CD4-positive, alpha-beta T cell treated with Interleukin-6 at 100 ng/mL for 8 hours (primary cell): ENCODE results near the gene GJC2.

Experiments
- DNase-seq: peaks from one replicate; pipeline ENCODE4 v3.0.0-alpha.2; 2020; ENCODE audit warnings: mixed read lengths, low spot score

GJC2 gene

GRCh38 chr1:228194921-228195812, 45.4 kb downstream of the GJC2 start:
- DNase-seq = no peak

DNA sequence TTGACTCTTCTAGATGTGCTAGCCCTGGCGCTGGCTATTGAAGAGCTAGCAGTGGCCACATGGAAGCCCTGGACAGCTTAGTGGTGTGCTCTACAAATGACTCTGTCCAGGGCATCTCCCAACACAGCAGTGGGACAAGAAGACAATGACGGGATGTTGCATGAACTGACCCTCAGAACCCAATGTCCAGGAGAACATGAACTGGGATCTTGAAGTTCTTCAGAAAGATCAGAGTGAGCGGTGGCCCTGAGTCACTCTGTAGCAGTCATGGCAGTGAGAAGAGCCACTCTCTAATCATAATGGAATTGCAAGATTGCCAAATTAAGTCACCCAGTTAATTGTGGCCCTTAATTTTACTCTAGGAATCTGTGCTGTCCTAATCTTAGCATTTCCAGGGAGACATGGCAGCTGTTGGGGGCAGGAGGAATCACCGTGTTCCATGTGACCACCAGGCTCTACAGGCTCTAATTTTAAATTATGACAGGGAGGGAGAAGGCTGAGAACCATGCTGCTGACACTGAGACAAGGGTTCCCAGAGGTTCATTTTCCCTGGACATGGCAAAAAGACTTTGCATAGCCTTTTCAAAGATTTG, 47.9 kb downstream of the GJC2 start:
- DNase-seq = no peak

- DNase-seq = no peak
Observed at GRCh38 chr1:228198977-228199590, 49.4 kb downstream of the GJC2 start.

DNA sequence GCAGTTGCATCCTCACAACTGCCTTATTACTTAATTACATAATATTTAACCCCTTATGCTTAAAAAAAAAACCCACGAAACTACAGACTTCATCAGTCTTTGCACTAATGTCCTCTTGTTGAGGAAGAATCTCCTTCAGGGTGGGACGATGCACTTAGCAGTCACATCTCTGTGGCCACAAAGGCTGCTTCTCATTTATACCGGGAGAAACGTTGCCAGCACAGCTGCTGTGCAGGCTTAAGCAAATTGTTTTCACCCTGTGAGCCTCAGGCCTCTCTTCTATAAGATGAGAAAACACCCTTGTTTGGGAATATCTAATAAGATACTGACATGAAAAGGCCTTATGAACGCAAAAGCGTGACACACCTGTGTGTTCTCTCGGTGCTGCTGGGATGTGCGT, 55.2 kb downstream of the GJC2 start:
- no peak for DNase-seq

DNA sequence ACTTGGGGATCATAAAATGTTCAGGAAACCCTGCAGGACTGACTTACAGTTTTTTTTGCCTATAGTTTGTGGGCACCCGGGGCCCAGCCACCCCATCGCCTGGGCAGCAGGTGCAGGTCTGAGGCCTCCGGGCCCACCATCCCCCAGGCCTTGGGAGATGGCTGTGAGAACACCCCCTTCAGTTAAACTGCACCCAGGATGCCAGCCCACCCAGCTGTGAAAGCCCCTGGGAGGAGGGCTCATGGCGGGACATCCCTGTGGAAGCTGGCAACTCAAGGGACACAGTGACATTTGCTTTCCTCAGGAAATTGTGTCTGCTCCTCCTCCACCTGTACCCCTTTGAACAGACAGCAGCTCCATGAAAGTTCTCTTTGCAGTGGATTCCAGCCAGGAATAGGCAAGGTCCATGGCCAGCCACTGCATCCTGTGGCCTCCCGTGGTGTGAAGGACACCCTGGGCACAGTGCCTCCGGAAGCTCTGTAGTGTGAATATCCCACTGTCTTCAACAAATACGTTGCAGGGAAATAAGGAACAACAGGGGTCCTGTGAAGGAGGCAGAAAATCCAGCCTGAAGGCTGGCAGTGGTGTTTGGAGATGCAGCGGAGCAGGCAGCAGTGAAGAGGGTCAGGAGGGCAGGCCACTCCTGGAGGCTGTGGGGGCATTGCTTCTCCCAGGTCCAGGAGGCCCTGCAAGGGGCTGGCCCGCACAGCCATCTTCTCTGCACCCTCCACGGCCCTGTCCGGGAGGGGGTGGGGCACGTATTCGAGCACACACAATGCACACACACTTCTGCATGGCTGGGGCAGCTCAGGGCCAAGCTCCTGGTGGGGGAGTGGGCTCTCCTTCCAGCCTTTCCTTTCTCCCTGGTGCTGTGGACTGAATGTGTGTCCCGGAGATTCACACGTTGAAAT, 56.1 kb downstream of the GJC2 start:
- no peak for DNase-seq

DNA sequence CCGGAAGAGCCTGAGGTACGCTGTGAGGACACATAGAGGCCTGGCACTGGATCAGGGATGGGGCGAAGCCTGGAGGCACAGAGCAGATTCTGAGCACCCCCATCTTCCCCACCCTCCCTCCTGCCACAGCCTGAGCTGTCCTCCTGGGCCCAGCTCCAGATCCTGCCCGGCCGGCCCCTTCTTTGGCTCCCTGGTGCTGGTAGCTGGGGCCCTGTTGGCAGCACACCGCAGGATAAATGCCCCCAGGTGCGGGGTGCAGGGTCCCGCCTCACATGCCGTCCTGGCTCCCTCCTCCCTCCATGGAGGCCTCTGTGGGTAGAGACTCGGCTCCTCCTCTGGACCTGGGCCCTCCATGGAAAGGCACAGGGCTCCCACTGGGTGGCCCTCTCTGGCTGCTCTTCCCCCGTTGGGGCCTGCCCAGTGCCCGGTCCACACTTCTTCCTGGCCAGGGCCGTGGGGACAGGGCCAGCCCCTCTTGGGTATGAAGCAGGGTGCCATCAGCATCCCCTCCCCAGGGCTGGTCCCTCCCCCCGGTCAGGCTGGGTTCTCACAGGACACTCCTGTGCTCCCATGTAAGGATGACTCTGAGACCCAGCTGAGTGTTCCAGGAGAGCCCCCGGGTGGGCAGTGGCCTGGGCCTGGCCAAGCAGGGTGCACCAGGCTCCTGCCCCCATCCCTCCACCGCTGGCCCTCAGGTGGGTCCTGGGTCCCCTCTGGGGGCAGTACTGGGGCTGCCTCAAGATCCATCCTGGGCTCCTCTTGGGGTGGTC, 57.0 kb downstream of the GJC2 start:
- DNase-seq = no peak

- no peak for DNase-seq
Observed at GRCh38 chr1:228207381-228207810, 57.7 kb downstream of the GJC2 start.

- DNase-seq = no peak
Observed at GRCh38 chr1:228207851-228208821, 58.4 kb downstream of the GJC2 start, which contains the start of gene OBSCN. OBSCN (plus strand) TSS chr1:228208044; CDS start chr1:228211784, 3,740 bp downstream.

DNA sequence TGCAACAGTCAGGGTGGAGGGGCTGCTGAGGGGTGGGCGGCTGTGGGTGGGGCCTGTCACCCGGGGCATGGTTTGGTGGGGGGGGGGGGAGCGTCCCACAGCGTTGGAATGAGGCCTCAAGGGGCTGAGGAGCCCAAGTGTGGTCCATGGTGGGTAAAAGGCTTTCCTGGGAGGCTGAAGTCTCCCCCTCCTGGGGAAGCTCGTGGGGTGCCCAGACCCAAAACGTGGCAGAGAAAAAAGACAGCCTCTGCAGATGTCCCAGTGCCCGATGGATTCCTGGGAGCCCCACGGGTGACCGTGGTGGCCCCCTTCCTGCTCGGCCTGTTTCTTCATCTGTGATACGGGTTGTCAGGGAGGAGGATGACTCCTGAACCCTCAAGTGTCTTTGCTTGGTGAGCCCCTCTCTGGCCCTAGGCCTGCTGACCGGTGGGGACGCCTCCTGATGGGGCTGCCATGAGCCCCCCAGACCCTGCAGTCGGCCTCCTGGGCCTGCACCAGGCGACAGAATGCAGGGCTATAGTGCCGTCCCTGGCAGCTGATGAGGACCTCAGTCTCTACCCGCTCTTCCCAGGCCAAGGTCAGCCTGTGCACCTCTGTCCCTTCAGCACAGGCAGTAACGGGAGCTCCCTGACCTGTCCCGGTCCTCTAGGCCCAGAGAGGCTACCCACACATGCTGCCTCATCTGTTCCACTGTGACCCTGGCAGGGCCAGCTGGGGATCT, 59.3 kb downstream of the GJC2 start:
- DNase-seq = no peak
